ENCODE measurements around the gene RALB. TPM values are rescaled to one million over a fixed set of nuclear protein-coding genes. Genes with fewer than 3 reads are reported as not detected.
A peak's percentile ranks its signal among the peaks of the same experiment; 100 is the strongest.

RALB gene
- polyA plus RNA-seq, 1 experiment, result 69.6 TPM

GRCh38 chr2:120221616-120222015, 31.0 kb upstream of the RALB start:
- no peak for TF ChIP-seq CTCF (IDR thresholded peaks at IDR 0.05; ENCODE audit: low read depth, low read length)
- DNase-seq (ENCODE audit: low read depth, low spot score), result no peak
- Histone ChIP-seq H3K27me3 (ENCODE audit: control insufficient read depth, insufficient read depth, low read length) (no peaks in the 10 kb centered on the region), H3K27ac (ENCODE audit: low read depth, low read length) (no peak overlapping the region), H3K9me3 (ENCODE audit: control insufficient read depth, insufficient read depth, low read length) (peaks cover 8% of the 10 kb centered on the region), H3K4me3 (ENCODE audit: low read depth, low read length) (no peak overlapping the region)
- POLR2A ChIA-PET, result no interaction called here
- CTCF ChIA-PET, result interaction anchor here (0.6 to 1.4 kb wide), 2 partner anchors 92 to 102 kb away, joined by 3 read pairs; no protein-coding TSS in a partner anchor

- CTCF ChIA-PET, result interaction anchor here (0.6 to 1.5 kb wide), 6 partner anchors 9 to 520 kb away, joined by 3 to 6 read pairs (median 3); no protein-coding TSS in a partner anchor
- no peak for TF ChIP-seq CTCF (IDR thresholded peaks at IDR 0.05; ENCODE audit: low read depth, low read length)
- no peaks in the 10 kb centered on the region for H3K27me3 ChIP-seq (ENCODE audit: control insufficient read depth, insufficient read depth, low read length)
- peak overlapping the region; percentile 66 for H3K4me3 ChIP-seq (ENCODE audit: low read depth, low read length)
- peak overlapping the region; percentile 31 for H3K27ac ChIP-seq (ENCODE audit: low read depth, low read length)
- POLR2A ChIA-PET, result interaction anchor here (1.5 kb wide), 1 partner anchor 30 kb away, joined by 11 read pairs; the partner anchor contains the start of gene RALB
- H3K9me3 ChIP-seq (ENCODE audit: control insufficient read depth, insufficient read depth, low read length), result peaks cover 8% of the 10 kb centered on the region
- DNase-seq (ENCODE audit: low read depth, low spot score), result no peak
Measured at GRCh38 chr2:120222186-120223033, 30.2 kb upstream of the RALB start.

GRCh38 chr2:120223034-120223912, 29.4 kb upstream of the RALB start, which contains the start of gene TMEM185B:
TSS of gene TMEM185B (minus strand) at chr2:120223400. CDS start at chr2:120222976, 424 bp downstream.
- POLR2A ChIA-PET, result interaction anchor here (0.7 to 1.5 kb wide), 2 partner anchors 29 to 90 kb away, joined by 3 to 11 read pairs; partner anchors contain the start of gene RALB
- DNase-seq (ENCODE audit: low read depth, low spot score), result peak; percentile 36
- H3K27me3 ChIP-seq (ENCODE audit: control insufficient read depth, insufficient read depth, low read length), result no peaks in the 10 kb centered on the region
- H3K9me3 ChIP-seq (ENCODE audit: control insufficient read depth, insufficient read depth, low read length), result peaks cover 8% of the 10 kb centered on the region
- peak; percentile 38; the same call in 1 of the 2 replicates for TF ChIP-seq CTCF (IDR thresholded peaks at IDR 0.05; ENCODE audit: low read depth, low read length)
- H3K4me3 ChIP-seq (ENCODE audit: low read depth, low read length), result peak within 1 kb of the TSS; percentile 66
- CTCF ChIA-PET, result interaction anchor here (0.6 to 1.5 kb wide), 6 partner anchors 8 to 521 kb away, joined by 3 to 6 read pairs (median 3); no protein-coding TSS in a partner anchor
- H3K27ac ChIP-seq (ENCODE audit: low read depth, low read length), result peak within 1 kb of the TSS; percentile 70

GRCh38 chr2:120224256-120224655, 28.4 kb upstream of the RALB start:
- Histone ChIP-seq H3K4me3 (ENCODE audit: low read depth, low read length) (no peak overlapping the region), H3K27me3 (ENCODE audit: control insufficient read depth, insufficient read depth, low read length) (no peaks in the 10 kb centered on the region), H3K9me3 (ENCODE audit: control insufficient read depth, insufficient read depth, low read length) (peaks cover 8% of the 10 kb centered on the region), H3K27ac (ENCODE audit: low read depth, low read length) (no peak overlapping the region)
- no peak for DNase-seq (ENCODE audit: low read depth, low spot score)
- ChIA-PET CTCF (interaction anchor here (1.5 kb wide), 1 partner anchor 89 kb away, joined by 6 read pairs; no protein-coding TSS in a partner anchor), POLR2A (no interaction called here)
- no peak for TF ChIP-seq CTCF (IDR thresholded peaks at IDR 0.05; ENCODE audit: low read depth, low read length)

Data from AG04450 (cell line).